ENCODE results near the gene MRPL23.

MRPL23 gene

DNA sequence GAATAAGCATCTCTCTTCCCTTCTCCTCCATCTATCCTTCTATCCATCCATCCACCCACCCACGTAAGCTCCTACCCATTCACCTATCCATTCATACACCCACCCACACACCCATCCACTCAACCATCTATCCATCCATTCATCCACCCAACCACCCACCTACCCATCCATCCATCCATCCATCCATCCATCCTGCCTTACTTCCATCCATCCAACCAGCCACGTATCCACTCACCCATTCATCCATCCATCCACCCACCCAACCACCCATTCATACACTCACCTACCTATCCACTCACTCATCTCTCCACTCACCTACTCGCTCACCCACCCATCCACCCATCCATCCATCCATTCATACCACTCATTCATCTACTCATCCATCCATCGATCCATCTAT lies 14.5 kb upstream of the MRPL23 start:
- DNase-seq (ENCODE audit: extremely low spot score): no peak
- CTCF ChIA-PET: interaction anchor here (2.0 kb wide), 1 partner anchor 10 kb away, joined by 6 read pairs; no protein-coding TSS in a partner anchor
- POLR2A ChIA-PET: no interaction called here
- TF ChIP-seq, protein P1, sequence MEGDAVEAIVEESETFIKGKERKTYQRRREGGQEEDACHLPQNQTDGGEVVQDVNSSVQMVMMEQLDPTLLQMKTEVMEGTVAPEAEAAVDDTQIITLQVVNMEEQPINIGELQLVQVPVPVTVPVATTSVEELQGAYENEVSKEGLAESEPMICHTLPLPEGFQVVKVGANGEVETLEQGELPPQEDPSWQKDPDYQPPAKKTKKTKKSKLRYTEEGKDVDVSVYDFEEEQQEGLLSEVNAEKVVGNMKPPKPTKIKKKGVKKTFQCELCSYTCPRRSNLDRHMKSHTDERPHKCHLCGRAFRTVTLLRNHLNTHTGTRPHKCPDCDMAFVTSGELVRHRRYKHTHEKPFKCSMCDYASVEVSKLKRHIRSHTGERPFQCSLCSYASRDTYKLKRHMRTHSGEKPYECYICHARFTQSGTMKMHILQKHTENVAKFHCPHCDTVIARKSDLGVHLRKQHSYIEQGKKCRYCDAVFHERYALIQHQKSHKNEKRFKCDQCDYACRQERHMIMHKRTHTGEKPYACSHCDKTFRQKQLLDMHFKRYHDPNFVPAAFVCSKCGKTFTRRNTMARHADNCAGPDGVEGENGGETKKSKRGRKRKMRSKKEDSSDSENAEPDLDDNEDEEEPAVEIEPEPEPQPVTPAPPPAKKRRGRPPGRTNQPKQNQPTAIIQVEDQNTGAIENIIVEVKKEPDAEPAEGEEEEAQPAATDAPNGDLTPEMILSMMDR (IDR thresholded peaks at IDR 0.05; ENCODE audit: control extremely low read depth, extremely low read depth, low read depth, missing control alignments): no peak

DNA sequence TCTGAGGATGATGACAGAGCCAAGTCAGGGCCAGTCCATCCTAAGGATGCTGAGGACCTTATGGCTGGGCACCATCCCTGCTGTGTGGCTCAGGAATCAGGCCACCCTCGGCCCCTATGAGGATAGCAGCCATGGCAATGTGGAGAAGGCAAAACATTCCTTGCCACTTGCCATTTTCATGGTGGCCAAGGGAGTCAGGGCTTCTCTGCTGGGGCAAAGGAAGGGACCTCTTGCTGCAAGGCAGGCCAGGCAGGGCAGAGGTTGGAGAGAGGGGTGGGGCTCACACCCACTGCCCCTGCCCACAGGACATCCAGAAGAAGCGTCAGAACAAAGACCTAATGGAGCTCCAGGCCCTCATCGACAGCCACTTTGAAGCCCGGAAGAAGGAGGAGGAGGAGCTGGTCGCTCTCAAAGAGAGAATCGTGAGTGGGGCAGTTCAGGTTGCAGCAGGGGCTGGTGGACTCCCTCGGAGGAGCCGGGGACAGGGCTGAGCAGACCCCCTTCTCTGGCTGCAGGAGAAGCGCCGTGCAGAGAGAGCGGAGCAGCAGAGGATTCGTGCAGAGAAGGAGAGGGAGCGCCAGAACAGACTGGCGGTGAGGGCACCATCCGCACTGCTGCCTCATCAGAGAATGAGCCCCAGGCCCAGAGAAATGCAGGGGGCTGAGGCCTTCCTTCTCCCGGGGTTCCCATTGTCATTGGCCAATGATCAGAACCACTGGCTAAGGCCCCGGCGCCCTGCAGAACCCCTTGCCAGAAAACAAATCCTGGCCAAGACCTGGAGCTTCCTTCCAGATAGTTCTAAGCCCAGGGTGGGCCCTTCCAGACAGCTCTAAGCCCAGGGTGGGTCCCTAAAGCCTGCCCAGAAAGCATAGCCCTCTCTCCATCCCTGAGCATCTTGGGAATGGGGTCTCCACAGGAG lies 13.5 kb upstream of the MRPL23 start:
- POLR2A ChIA-PET: no interaction called here
- no peak for DNase-seq (ENCODE audit: extremely low spot score)
- TF ChIP-seq, protein P1 (IDR thresholded peaks at IDR 0.05; ENCODE audit: control extremely low read depth, extremely low read depth, low read depth, missing control alignments): no peak
- CTCF ChIA-PET: interaction anchor here (0.8 to 2.0 kb wide), 6 partner anchors 11 to 52 kb away, joined by 3 to 10 read pairs (median 4); partner anchors contain the start of gene TNNT3

DNA sequence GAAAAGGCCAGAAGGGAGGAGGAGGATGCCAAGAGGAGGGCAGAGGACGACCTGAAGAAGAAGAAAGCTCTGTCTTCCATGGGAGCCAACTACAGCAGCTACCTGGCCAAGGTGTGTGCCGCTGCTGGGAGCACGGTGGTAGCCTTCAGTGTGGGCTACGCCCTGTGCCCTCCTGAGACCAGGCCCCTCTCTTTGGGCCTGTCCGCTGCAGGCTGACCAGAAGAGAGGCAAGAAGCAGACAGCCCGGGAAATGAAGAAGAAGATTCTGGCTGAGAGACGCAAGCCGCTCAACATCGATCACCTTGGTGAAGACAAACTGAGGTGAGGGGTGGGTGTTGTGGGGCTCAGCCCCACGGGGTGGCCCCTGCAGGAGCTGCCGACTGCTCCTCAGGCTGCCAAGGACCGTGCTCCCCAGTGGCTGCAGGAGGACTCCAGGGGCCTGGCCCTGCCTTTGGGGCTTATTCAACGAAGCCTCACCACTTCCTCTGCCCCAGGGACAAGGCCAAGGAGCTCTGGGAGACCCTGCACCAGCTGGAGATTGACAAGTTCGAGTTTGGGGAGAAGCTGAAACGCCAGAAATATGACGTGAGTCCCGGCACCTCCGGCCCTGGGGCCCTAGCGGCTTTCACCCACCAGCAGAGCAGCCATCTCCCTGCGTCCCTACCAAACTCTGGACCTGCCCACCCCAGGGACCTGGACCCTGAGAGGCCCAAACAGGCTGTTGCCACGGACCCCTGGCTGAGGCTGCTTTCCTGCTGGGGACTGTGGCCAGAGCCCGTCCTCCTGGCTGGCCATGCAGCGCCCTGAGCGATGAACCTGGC lies 12.6 kb upstream of the MRPL23 start:
- no peak for DNase-seq (ENCODE audit: extremely low spot score)
- TF ChIP-seq, protein P1 (IDR thresholded peaks at IDR 0.05; ENCODE audit: control extremely low read depth, extremely low read depth, low read depth, missing control alignments): no peak
- ChIA-PET CTCF (interaction anchor here (0.8 to 2.3 kb wide), 8 partner anchors 12 to 241 kb away, joined by 3 to 10 read pairs (median 4); partner anchors contain the start of gene TNNT3), POLR2A (interaction anchor here (0.6 kb wide), 1 partner anchor 11 kb away, joined by 4 read pairs; no protein-coding TSS in a partner anchor)

DNA sequence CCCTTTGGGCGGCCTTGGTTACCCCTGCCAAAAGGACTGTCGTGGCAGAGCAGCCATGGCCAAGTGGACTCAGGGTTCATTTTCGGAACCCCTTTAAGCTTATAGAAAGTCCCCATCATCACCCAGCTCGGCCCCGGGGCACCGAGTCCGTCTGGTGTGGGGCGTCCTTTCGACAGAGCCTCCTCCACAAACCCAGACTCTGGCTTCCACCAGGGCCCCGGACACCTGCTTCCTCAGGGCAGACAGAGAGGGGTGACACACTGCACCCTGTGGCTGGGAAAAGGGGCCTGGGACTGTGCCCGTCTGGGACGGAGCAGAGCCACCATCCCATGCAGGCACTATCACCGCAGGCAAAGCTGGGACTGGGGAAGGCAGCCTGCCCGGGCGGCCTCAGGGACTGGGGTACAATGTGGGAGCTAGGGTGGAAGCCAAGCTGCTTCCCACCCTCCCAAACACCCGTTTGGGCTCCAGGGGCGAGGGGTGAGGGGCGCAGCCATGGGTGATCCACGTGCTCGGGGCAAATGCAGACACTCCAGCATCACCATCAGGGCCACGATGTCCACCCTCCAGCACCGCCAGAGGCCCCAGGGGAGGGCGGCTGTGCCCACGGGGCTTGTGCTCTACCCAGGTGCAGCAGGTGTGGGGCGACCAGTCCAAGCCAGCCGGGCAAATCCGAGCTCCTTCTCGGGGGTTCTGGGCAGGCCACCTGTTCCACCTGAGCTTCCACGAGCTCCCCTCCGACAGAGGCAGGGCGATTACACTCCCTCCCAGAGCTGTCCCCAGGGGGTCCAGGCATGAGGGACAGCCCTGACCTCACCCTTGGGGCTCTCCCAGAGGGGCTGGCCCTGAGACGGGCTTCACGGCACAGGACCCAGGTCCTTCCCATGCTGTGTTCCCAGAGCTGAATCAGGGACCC lies 11.7 kb upstream of the MRPL23 start:
- DNase-seq (ENCODE audit: extremely low spot score): no peak
- POLR2A ChIA-PET: interaction anchor here (0.6 to 1.2 kb wide), 2 partner anchors 12 to 18 kb away, joined by 3 to 4 read pairs; no protein-coding TSS in a partner anchor
- TF ChIP-seq, protein P1 (IDR thresholded peaks at IDR 0.05; ENCODE audit: control extremely low read depth, extremely low read depth, low read depth, missing control alignments): no peak
- CTCF ChIA-PET: interaction anchor here (1.0 to 2.3 kb wide), 8 partner anchors 8 to 241 kb away, joined by 3 to 6 read pairs (median 3); no protein-coding TSS in a partner anchor

DNA sequence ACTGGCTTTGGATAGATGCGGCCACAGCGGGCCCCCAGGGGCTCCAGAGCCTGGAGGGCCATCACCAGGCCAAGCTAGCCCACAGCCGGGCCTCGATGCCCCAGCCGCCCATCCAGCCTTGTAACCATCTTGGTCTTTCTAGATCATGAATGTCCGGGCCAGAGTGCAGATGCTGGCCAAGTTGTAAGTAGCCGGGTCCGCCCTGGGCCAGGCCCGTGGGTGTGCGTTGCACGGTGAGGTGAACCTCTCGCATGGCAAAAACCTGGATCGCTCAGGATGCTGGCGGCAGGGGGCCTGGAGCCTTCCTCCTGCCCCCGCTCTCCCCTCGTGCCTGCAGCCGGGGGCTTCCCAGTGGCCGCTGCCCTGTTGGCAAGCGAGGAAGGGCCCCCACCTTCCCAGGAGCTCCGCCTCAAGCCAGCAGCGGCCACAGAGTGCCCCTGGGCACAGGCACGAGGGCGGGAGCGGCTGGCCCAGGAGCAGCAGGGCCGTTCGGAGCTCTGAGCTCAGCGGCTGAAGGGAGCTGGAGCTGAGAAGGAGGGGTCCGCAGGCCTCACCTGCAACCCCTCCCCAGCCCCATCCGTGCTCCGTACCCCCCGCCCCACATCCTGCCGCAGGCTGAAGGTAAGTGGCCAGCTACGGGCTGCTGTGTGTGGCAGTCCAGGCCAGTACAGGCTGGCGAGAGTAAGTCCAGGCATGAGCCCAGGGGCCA lies 10.9 kb upstream of the MRPL23 start:
- CTCF ChIA-PET: interaction anchor here (1.0 to 2.3 kb wide), 6 partner anchors 9 to 242 kb away, joined by 3 to 6 read pairs (median 3); no protein-coding TSS in a partner anchor
- POLR2A ChIA-PET: interaction anchor here (0.7 to 1.2 kb wide), 2 partner anchors 19 to 30 kb away, joined by 3 read pairs; no protein-coding TSS in a partner anchor
- TF ChIP-seq, protein P1 (IDR thresholded peaks at IDR 0.05; ENCODE audit: control extremely low read depth, extremely low read depth, low read depth, missing control alignments): no peak
- DNase-seq (ENCODE audit: extremely low spot score): no peak
